ENCODE results near the gene RND3. TPM values are rescaled to one million over a fixed set of nuclear protein-coding genes. Genes with fewer than 3 reads are reported as not detected.

RND3 gene
- polyA plus RNA-seq, 3 donors, result not detected

GRCh38 chr2:150532879-150533278 is 45.4 kb upstream of the RND3 start:
- TF ChIP-seq, protein P1, sequence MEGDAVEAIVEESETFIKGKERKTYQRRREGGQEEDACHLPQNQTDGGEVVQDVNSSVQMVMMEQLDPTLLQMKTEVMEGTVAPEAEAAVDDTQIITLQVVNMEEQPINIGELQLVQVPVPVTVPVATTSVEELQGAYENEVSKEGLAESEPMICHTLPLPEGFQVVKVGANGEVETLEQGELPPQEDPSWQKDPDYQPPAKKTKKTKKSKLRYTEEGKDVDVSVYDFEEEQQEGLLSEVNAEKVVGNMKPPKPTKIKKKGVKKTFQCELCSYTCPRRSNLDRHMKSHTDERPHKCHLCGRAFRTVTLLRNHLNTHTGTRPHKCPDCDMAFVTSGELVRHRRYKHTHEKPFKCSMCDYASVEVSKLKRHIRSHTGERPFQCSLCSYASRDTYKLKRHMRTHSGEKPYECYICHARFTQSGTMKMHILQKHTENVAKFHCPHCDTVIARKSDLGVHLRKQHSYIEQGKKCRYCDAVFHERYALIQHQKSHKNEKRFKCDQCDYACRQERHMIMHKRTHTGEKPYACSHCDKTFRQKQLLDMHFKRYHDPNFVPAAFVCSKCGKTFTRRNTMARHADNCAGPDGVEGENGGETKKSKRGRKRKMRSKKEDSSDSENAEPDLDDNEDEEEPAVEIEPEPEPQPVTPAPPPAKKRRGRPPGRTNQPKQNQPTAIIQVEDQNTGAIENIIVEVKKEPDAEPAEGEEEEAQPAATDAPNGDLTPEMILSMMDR (IDR thresholded peaks at IDR 0.05), result no peak
- peaks cover 0 to 15% (median 7%) of the 10 kb centered on the region in 7 donors for H3K9me3 Mint-ChIP-seq
- Histone ChIP-seq H2AFZ (ENCODE audit: insufficient read depth, low read depth, low read length, poor library complexity, severe bottlenecking) (no peak overlapping the region), H3K79me2 (ENCODE audit: insufficient read depth, low read length) (no peaks in the 10 kb centered on the region), H4K20me1 (ENCODE audit: insufficient read depth, low read length) (no peaks in the 10 kb centered on the region), H3K27me3 (ENCODE audit: control insufficient read depth in 2 of 2, insufficient read depth in 2 of 2, low read length in 2 of 2) (no peaks in the 10 kb centered on the region), H3K36me3 (replicated peaks in 1 of 2; ENCODE audit: control insufficient read depth in 1 of 2, insufficient read depth in 2 of 2, low read length in 2 of 2) (no peaks in the 10 kb centered on the region), H3K9me3 (replicated peaks in 1 of 2; ENCODE audit: control insufficient read depth in 1 of 2, insufficient read depth in 1 of 2, low read length in 2 of 2) (peaks cover 0 to 4% of the 10 kb centered on the region in 2 donors), H3K4me2 (replicated peaks; ENCODE audit: extremely low read depth, low read length, poor library complexity, severe bottlenecking) (no peak overlapping the region), H3K4me1 (ENCODE audit: control insufficient read depth in 1 of 2, insufficient read depth in 2 of 2, low read length in 2 of 2) (no peaks in the 10 kb centered on the region), H3K4me3 (replicated peaks in 1 of 3; ENCODE audit: low read depth in 2 of 3, low read length in 3 of 3) (no peak overlapping the region), H3K27ac (ENCODE audit: low read depth in 1 of 2, low read length in 2 of 2) (no peak overlapping the region), H3K9ac (ENCODE audit: insufficient read depth, low read length, poor library complexity, severe bottlenecking) (no peak overlapping the region)
- H3K27ac Mint-ChIP-seq, result no peak overlapping the region
- DNase-seq, result no peak
- no peak overlapping the region for H3K4me3 Mint-ChIP-seq
- no peaks in the 10 kb centered on the region for H3K4me1 Mint-ChIP-seq
- intact Hi-C loops (cut with micrococcal nuclease), result no loop called here
- peaks cover 0 to 1% (median 0%) of the 10 kb centered on the region in 3 donors for H3K27me3 Mint-ChIP-seq (ENCODE audit: low read depth in 3 of 3)
- WGBS (ENCODE audit: insufficient coverage), result no CpG with 5 or more reads among the region's 1 CpG
- no peaks in the 10 kb centered on the region for H3K36me3 Mint-ChIP-seq

DNA sequence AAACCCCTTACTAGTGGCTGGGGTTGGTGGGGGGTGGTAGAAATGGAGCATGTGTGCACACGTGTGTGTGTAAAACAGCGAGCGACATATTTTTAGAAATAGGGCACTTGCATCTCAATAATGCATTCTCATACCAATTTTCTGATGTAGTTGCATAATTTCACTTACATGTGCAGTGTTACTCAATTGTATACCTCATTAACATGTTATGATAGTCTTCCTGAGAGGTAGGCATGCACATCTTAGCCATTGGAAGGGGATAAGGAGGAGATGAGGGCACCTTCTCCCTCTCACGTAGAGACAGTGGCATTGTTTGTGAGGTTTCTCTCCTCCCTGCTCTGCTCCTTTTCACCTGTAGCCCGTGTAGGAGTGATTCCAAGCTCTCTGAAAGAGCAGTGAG is 44.6 kb upstream of the RND3 start:
- no peak overlapping the region for H3K4me3 Mint-ChIP-seq
- Histone ChIP-seq H2AFZ (ENCODE audit: insufficient read depth, low read depth, low read length, poor library complexity, severe bottlenecking) (no peak overlapping the region), H3K9ac (ENCODE audit: insufficient read depth, low read length, poor library complexity, severe bottlenecking) (no peak overlapping the region), H3K36me3 (replicated peaks in 1 of 2; ENCODE audit: control insufficient read depth in 1 of 2, insufficient read depth in 2 of 2, low read length in 2 of 2) (no peaks in the 10 kb centered on the region), H3K79me2 (ENCODE audit: insufficient read depth, low read length) (no peaks in the 10 kb centered on the region), H3K4me1 (ENCODE audit: control insufficient read depth in 1 of 2, insufficient read depth in 2 of 2, low read length in 2 of 2) (no peaks in the 10 kb centered on the region), H3K4me3 (replicated peaks in 1 of 3; ENCODE audit: low read depth in 2 of 3, low read length in 3 of 3) (no peak overlapping the region), H3K9me3 (replicated peaks in 1 of 2; ENCODE audit: control insufficient read depth in 1 of 2, insufficient read depth in 1 of 2, low read length in 2 of 2) (peaks cover 0 to 4% of the 10 kb centered on the region in 2 donors), H3K4me2 (replicated peaks; ENCODE audit: extremely low read depth, low read length, poor library complexity, severe bottlenecking) (no peak overlapping the region), H3K27me3 (ENCODE audit: control insufficient read depth in 2 of 2, insufficient read depth in 2 of 2, low read length in 2 of 2) (no peaks in the 10 kb centered on the region), H3K27ac (ENCODE audit: low read depth in 1 of 2, low read length in 2 of 2) (no peak overlapping the region), H4K20me1 (ENCODE audit: insufficient read depth, low read length) (no peaks in the 10 kb centered on the region)
- no peaks in the 10 kb centered on the region for H3K27me3 Mint-ChIP-seq (ENCODE audit: low read depth in 3 of 3)
- peaks cover 0 to 8% (median 4%) of the 10 kb centered on the region in 7 donors for H3K9me3 Mint-ChIP-seq
- TF ChIP-seq, protein P1 (IDR thresholded peaks at IDR 0.05), result no peak
- no peak overlapping the region for H3K27ac Mint-ChIP-seq
- no peak for DNase-seq
- no peaks in the 10 kb centered on the region for H3K4me1 Mint-ChIP-seq
- H3K36me3 Mint-ChIP-seq, result no peaks in the 10 kb centered on the region
- intact Hi-C loops (cut with micrococcal nuclease), result no loop called here
- no CpG with 5 or more reads among the region's 5 CpGs for WGBS (ENCODE audit: insufficient coverage)
